Adrenal gland (tissue), 5 donors: Measurements from ENCODE around the gene KIFC1.
A peak's percentile ranks its signal among the peaks of the same experiment; 100 is the strongest.

ENCODE experiments used
- CTCF ChIP-seq, 6 experiments: fragments of 450-650 bp in 4 of 6; fragments of 200-600 bp in 2 of 6; sonication (generic) in 1 of 6; IDR thresholded peaks; 1 replicate in 5 of 6; 2 replicates in 1 of 6; pipeline versions ENCODE4 v1.5.1 to v1.8.0; 2016 to 2021; ENCODE audit warnings: antibody characterized with exemption in 6 of 6, mild to moderate bottlenecking in 2 of 6, moderate library complexity in 1 of 6
- POLR2A ChIP-seq, 2 donors: fragments of 450-650 bp; IDR thresholded peaks; one replicate each; pipeline ENCODE4 v1.6.1; 2017; ENCODE audit warnings: antibody characterized with exemption in 2 of 2, mild to moderate bottlenecking in 2 of 2, moderate library complexity in 1 of 2
- donor health status: DM: no; HTN: no; CAD: no.

GRCh38 chr6:33407132-33407718 is 15.6 kb downstream of the KIFC1 start:
- TF ChIP-seq CTCF (IDR thresholded peaks at IDR 0.05) (peak; percentile 33 to 55 (median 49)), POLR2A (IDR thresholded peaks at IDR 0.05) (no peak)
